Measurements from ENCODE around the gene NKIRAS2.

Gene NKIRAS2

DNA sequence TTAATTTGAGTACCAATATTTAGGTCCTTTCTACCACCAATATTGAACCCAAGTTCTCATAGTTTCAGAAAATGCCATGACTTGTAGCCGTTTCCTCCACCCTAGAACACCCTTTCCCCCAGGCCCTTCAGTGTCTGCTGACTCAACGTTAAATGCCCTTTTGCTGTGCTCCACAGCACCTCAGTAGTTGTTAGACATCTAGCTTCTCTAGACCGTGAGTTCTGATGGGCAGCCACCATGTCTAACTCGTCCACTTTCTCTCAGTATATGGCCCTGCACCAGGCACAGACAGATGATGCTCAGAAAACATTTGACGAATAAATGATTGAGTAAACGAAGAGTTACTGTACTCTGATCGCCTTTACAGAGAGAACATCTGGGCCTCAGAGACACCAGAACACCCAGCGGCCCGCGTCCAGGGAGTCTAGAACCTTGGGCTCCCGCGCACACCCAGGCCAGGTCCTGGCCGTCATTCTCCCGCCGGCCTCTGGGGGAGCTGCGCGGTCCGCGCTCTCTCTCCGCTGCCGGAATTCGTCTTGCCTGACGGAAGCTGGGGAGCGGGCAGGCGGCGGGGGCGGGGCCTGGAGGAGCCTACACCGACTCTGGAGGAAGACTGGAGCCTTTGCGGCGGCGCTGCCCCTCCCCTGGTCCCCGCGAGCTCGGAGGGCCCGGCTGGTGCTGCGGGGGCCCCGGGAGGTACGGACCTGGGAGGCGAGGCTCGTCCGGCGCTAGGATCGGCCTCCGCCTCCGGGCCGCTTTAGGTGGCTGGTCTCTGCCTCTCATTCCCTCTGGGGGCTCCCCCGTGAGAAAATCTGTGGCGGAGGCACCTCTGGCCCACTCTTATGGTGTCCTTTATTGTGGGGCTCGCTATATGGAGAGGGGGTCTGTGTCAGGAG, at the start of gene NKIRAS2:
Gene NKIRAS2 (plus strand): TSS at position 582 of the 896 bp plus-strand sequence. CDS start 1,488 bp downstream, outside the sequence.
- Histone ChIP-seq H3K4me1 (ENCODE audit: control insufficient read depth, insufficient read depth, low read length) (peaks cover 3% of the 10 kb centered on the region; the same call in 1 of the 2 replicates), H3K4me3 (ENCODE audit: low read depth, low read length) (peak within 1 kb of the TSS; percentile 93), H3K36me3 (ENCODE audit: control insufficient read depth in 2 of 2, insufficient read depth in 1 of 2, low read length in 2 of 2) (peaks cover 27 to 40% of the 10 kb centered on the region in 2 experiments; a peak in 2 of 3 replicates), H3K27ac (ENCODE audit: extremely low read depth, low read depth, low read length) (peak within 1 kb of the TSS; percentile 69; the same call in 1 of the 2 replicates), H3K9me3 (ENCODE audit: control insufficient read depth, insufficient read depth, low read depth, low read length) (no peaks in the 10 kb centered on the region)
- ChIA-PET CTCF (interaction anchor here (0.6 to 12.6 kb wide), 26 partner anchors 10 to 805 kb away, joined by 3 to 260 read pairs (median 4); partner anchors contain the start of genes BECN1, CNP, DHX58 and HSPB9), POLR2A (interaction anchor here (0.7 to 5.4 kb wide), 17 partner anchors 7 to 331 kb away, joined by 3 to 50 read pairs (median 3); partner anchors contain the start of genes CNP, EIF1, JUP and KAT2A)
- TF ChIP-seq ZNF341 (tag by site-specific recombination; IDR thresholded peaks at IDR 0.05; ENCODE audit: low read depth), result 0 out of 2 replicates have a peak, but pooled peaks have one; percentile 18
- TF ChIP-seq, protein P1, sequence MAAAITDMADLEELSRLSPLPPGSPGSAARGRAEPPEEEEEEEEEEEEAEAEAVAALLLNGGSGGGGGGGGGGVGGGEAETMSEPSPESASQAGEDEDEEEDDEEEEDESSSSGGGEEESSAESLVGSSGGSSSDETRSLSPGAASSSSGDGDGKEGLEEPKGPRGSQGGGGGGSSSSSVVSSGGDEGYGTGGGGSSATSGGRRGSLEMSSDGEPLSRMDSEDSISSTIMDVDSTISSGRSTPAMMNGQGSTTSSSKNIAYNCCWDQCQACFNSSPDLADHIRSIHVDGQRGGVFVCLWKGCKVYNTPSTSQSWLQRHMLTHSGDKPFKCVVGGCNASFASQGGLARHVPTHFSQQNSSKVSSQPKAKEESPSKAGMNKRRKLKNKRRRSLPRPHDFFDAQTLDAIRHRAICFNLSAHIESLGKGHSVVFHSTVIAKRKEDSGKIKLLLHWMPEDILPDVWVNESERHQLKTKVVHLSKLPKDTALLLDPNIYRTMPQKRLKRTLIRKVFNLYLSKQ (tag by site-specific recombination; IDR thresholded peaks at IDR 0.05; ENCODE audit: borderline replicate concordance), result no peak
- TF ChIP-seq ZNF473 (tag by site-specific recombination; IDR thresholded peaks at IDR 0.05), result no peak
- TF ChIP-seq ZNF394 (tag by site-specific recombination; IDR thresholded peaks at IDR 0.05; ENCODE audit: borderline replicate concordance), result peak; percentile 63
- no peak for TF ChIP-seq ZNF157 (tag by site-specific recombination; IDR thresholded peaks at IDR 0.05)
- TF ChIP-seq ZNF266 (tag by site-specific recombination; IDR thresholded peaks at IDR 0.05; ENCODE audit: low read depth), result no peak
- peak; percentile 82 for TF ChIP-seq GLIS2 (tag by site-specific recombination; IDR thresholded peaks at IDR 0.05)
- TF ChIP-seq, protein P2, sequence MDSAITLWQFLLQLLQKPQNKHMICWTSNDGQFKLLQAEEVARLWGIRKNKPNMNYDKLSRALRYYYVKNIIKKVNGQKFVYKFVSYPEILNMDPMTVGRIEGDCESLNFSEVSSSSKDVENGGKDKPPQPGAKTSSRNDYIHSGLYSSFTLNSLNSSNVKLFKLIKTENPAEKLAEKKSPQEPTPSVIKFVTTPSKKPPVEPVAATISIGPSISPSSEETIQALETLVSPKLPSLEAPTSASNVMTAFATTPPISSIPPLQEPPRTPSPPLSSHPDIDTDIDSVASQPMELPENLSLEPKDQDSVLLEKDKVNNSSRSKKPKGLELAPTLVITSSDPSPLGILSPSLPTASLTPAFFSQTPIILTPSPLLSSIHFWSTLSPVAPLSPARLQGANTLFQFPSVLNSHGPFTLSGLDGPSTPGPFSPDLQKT (IDR thresholded peaks at IDR 0.05; ENCODE audit: borderline replicate concordance, low read depth, low read length), result no peak
- TF ChIP-seq ZNF37A (tag by site-specific recombination; IDR thresholded peaks at IDR 0.05), result no peak
- no peak for TF ChIP-seq ZNF274 (IDR thresholded peaks at IDR 0.05; ENCODE audit: low read length)
- no peak for TF ChIP-seq ZNF274 (tag by site-specific recombination; IDR thresholded peaks at IDR 0.05; ENCODE audit: borderline replicate concordance)
- TF ChIP-seq, protein P3, sequence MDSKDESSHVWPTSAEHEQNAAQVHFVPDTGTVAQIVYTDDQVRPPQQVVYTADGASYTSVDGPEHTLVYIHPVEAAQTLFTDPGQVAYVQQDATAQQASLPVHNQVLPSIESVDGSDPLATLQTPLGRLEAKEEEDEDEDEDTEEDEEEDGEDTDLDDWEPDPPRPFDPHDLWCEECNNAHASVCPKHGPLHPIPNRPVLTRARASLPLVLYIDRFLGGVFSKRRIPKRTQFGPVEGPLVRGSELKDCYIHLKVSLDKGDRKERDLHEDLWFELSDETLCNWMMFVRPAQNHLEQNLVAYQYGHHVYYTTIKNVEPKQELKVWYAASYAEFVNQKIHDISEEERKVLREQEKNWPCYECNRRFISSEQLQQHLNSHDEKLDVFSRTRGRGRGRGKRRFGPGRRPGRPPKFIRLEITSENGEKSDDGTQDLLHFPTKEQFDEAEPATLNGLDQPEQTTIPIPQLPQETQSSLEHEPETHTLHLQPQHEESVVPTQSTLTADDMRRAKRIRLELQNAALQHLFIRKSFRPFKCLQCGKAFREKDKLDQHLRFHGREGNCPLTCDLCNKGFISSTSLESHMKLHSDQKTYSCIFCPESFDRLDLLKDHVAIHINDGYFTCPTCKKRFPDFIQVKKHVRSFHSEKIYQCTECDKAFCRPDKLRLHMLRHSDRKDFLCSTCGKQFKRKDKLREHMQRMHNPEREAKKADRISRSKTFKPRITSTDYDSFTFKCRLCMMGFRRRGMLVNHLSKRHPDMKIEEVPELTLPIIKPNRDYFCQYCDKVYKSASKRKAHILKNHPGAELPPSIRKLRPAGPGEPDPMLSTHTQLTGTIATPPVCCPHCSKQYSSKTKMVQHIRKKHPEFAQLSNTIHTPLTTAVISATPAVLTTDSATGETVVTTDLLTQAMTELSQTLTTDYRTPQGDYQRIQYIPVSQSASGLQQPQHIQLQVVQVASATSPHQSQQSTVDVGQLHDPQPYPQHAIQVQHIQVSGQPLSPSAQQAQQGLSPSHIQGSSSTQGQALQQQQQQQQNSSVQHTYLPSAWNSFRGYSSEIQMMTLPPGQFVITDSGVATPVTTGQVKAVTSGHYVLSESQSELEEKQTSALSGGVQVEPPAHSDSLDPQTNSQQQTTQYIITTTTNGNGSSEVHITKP (tag by site-specific recombination; IDR thresholded peaks at IDR 0.05), result peak; percentile 52
- no peak for TF ChIP-seq TRIM28 (IDR thresholded peaks at IDR 0.05; ENCODE audit: borderline replicate concordance, low read length)
- TF ChIP-seq ZNF621 (tag by site-specific recombination; IDR thresholded peaks at IDR 0.05), result no peak
- peak; percentile 54; the same call in 1 of the 2 replicates for TF ChIP-seq ZNF76 (tag by site-specific recombination; IDR thresholded peaks at IDR 0.05; ENCODE audit: borderline replicate concordance, low read depth)
- peak; percentile 51; the same call in 1 of the 2 replicates for TF ChIP-seq ZNF2 (tag by site-specific recombination; IDR thresholded peaks at IDR 0.05)
- TF ChIP-seq, protein P4, sequence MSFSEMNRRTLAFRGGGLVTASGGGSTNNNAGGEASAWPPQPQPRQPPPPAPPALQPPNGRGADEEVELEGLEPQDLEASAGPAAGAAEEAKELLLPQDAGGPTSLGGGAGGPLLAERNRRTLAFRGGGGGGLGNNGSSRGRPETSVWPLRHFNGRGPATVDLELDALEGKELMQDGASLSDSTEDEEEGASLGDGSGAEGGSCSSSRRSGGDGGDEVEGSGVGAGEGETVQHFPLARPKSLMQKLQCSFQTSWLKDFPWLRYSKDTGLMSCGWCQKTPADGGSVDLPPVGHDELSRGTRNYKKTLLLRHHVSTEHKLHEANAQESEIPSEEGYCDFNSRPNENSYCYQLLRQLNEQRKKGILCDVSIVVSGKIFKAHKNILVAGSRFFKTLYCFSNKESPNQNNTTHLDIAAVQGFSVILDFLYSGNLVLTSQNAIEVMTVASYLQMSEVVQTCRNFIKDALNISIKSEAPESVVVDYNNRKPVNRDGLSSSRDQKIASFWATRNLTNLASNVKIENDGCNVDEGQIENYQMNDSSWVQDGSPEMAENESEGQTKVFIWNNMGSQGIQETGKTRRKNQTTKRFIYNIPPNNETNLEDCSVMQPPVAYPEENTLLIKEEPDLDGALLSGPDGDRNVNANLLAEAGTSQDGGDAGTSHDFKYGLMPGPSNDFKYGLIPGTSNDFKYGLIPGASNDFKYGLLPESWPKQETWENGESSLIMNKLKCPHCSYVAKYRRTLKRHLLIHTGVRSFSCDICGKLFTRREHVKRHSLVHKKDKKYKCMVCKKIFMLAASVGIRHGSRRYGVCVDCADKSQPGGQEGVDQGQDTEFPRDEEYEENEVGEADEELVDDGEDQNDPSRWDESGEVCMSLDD (tag by site-specific recombination; IDR thresholded peaks at IDR 0.05), result peak; percentile 68; the same call in 1 of the 2 replicates
- TF ChIP-seq BCL11A (tag by site-specific recombination; IDR thresholded peaks at IDR 0.05; ENCODE audit: low read depth), result no peak
- no peak for TF ChIP-seq ZBTB1 (tag by site-specific recombination; IDR thresholded peaks at IDR 0.05)
- peak; percentile 95 for TF ChIP-seq ZNF660 (tag by site-specific recombination; IDR thresholded peaks at IDR 0.05)
- TF ChIP-seq, protein P5, sequence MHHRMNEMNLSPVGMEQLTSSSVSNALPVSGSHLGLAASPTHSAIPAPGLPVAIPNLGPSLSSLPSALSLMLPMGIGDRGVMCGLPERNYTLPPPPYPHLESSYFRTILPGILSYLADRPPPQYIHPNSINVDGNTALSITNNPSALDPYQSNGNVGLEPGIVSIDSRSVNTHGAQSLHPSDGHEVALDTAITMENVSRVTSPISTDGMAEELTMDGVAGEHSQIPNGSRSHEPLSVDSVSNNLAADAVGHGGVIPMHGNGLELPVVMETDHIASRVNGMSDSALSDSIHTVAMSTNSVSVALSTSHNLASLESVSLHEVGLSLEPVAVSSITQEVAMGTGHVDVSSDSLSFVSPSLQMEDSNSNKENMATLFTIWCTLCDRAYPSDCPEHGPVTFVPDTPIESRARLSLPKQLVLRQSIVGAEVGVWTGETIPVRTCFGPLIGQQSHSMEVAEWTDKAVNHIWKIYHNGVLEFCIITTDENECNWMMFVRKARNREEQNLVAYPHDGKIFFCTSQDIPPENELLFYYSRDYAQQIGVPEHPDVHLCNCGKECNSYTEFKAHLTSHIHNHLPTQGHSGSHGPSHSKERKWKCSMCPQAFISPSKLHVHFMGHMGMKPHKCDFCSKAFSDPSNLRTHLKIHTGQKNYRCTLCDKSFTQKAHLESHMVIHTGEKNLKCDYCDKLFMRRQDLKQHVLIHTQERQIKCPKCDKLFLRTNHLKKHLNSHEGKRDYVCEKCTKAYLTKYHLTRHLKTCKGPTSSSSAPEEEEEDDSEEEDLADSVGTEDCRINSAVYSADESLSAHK (tag by site-specific recombination; IDR thresholded peaks at IDR 0.05), result no peak
- TF ChIP-seq IKZF3 (tag by site-specific recombination; IDR thresholded peaks at IDR 0.05), result peak; percentile 66

Measured in HEK293 (cell line).